Common myeloid progenitor, CD34-positive (primary cell): ENCODE results near the gene SNAI3.
A peak's percentile ranks its signal among the peaks of the same experiment; 100 is the strongest.

Source experiments
- CTCF ChIA-PET: fragments of 350-600 bp; sonication (Branson Sonifier 250); formaldehyde crosslinking; loops from one replicate; lab custom pipeline; 2021; ENCODE audit warnings: antibody characterized with exemption; lab: Charles Lee
- POLR2A ChIA-PET: fragments of 350-600 bp; sonication (Branson Sonifier 250); formaldehyde crosslinking; loops from one replicate; lab custom pipeline; 2021; ENCODE audit warnings: antibody characterized with exemption; lab: Charles Lee
- DNase-seq, 3 donors: peaks; one replicate each; pipeline versions ENCODE4 v3.0.0 to v3.0.0-alpha.2; 2013
- H3K27ac ChIP-seq, 2 experiments: 1 replicate in 1 of 2; 2 replicates in 1 of 2; pipeline ENCODE4 v1.7.0; 2013; ENCODE audit warnings: inconsistent platforms in 2 of 2, low read length in 2 of 2, mild to moderate bottlenecking in 2 of 2, low read depth in 1 of 2, moderate library complexity in 1 of 2; ENCODE audit not compliant: severe bottlenecking in 2 of 2, insufficient read depth in 1 of 2, poor library complexity in 1 of 2
- H3K27me3 ChIP-seq, 5 experiments: replicated peaks in 2 of 5; 1 replicate in 3 of 5; 2 replicates in 2 of 5; pipeline versions ENCODE4 v1.6.1 to v1.7.0; 2013; ENCODE audit warnings: low read length in 4 of 5, mild to moderate bottlenecking in 2 of 5, moderate library complexity in 2 of 5, inconsistent platforms in 1 of 5; ENCODE audit not compliant: insufficient read depth in 5 of 5, control insufficient read depth in 4 of 5
- H3K36me3 ChIP-seq, 4 experiments: 1 replicate in 2 of 4; 2 replicates in 2 of 4; pipeline versions ENCODE4 v1.6.1 to v1.7.0; 2013; ENCODE audit warnings: low read length in 3 of 4, control low read depth in 1 of 4, mild to moderate bottlenecking in 1 of 4; ENCODE audit not compliant: control insufficient read depth in 4 of 4, insufficient read depth in 4 of 4
- H3K4me1 ChIP-seq, 4 experiments: 1 replicate in 3 of 4; 2 replicates in 1 of 4; pipeline versions ENCODE4 v1.6.1 to v1.7.1; 2013; ENCODE audit warnings: low read length in 3 of 4, mild to moderate bottlenecking in 3 of 4, control low read depth in 1 of 4, inconsistent platforms in 1 of 4, moderate library complexity in 1 of 4; ENCODE audit not compliant: control insufficient read depth in 4 of 4, insufficient read depth in 4 of 4; ENCODE audit errors: control extremely low read depth in 1 of 4
- H3K4me3 ChIP-seq, 7 experiments: 1 replicate in 4 of 7; 2 replicates in 3 of 7; pipeline versions ENCODE4 v1.5.1 to v1.7.0; 2013; ENCODE audit warnings: mild to moderate bottlenecking in 7 of 7, low read length in 6 of 7, moderate library complexity in 6 of 7, inconsistent platforms in 2 of 7, low read depth in 2 of 7, control low read depth in 1 of 7; ENCODE audit not compliant: insufficient read depth in 4 of 7, control insufficient read depth in 1 of 7; ENCODE audit errors: extremely low read depth in 1 of 7
- H3K9me3 ChIP-seq, 5 experiments: 1 replicate in 4 of 5; 2 replicates in 1 of 5; pipeline versions ENCODE4 v1.6.1 to v1.7.1; 2013; ENCODE audit warnings: low read length in 4 of 5, mild to moderate bottlenecking in 2 of 5, inconsistent platforms in 1 of 5, low read depth in 1 of 5, moderate library complexity in 1 of 5; ENCODE audit not compliant: control insufficient read depth in 4 of 5, insufficient read depth in 2 of 5; ENCODE audit errors: control extremely low read depth in 1 of 5
- WGBS: methylation state at CpG from one replicate; pipeline ENCODE4 v1.1.5; 2013; ENCODE audit not compliant: insufficient coverage; 5-methylcytosine and 5-hydroxymethylcytosine counted together

Gene SNAI3

GRCh38 chr16:88695218-88695617 lies 8.9 kb upstream of the SNAI3 start:
- 96% methylated on average over 14 of the region's 15 CpGs for WGBS
- Histone ChIP-seq H3K27ac (no peak overlapping the region), H3K4me1 (peaks cover 2 to 63% (median 43%) of the 10 kb centered on the region in 4 experiments), H3K9me3 (no peaks in the 10 kb centered on the region), H3K36me3 (peaks cover 0 to 56% (median 40%) of the 10 kb centered on the region in 4 experiments), H3K27me3 (no peaks in the 10 kb centered on the region), H3K4me3 (no peak overlapping the region)
- CTCF ChIA-PET, result no interaction called here
- DNase-seq, result no peak
- POLR2A ChIA-PET, result no interaction called here

GRCh38 chr16:88694221-88695087 lies 8.1 kb upstream of the SNAI3 start:
- Histone ChIP-seq H3K9me3 (no peaks in the 10 kb centered on the region), H3K4me3 (no peak overlapping the region), H3K27ac (no peak overlapping the region), H3K4me1 (peaks cover 2 to 57% (median 35%) of the 10 kb centered on the region in 4 experiments), H3K27me3 (no peaks in the 10 kb centered on the region), H3K36me3 (peaks cover 0 to 49% (median 36%) of the 10 kb centered on the region in 4 experiments)
- POLR2A ChIA-PET, result no interaction called here
- DNase-seq, result no peak
- CTCF ChIA-PET, result interaction anchor here (0.8 kb wide), 1 partner anchor 9 kb away, joined by 3 read pairs; no protein-coding TSS in a partner anchor
- 92% methylated on average over 33 of the region's 37 CpGs for WGBS

- POLR2A ChIA-PET, result no interaction called here
- WGBS, result 91% methylated on average over 24 of the region's 39 CpGs
- CTCF ChIA-PET, result interaction anchor here (0.8 kb wide), 1 partner anchor 9 kb away, joined by 3 read pairs; no protein-coding TSS in a partner anchor
- no peaks in the 10 kb centered on the region for H3K9me3 ChIP-seq
- H3K4me1 ChIP-seq, result peaks cover 2 to 53% (median 33%) of the 10 kb centered on the region in 4 experiments
- H3K36me3 ChIP-seq, result peaks cover 0 to 40% (median 28%) of the 10 kb centered on the region in 4 experiments
- H3K27ac ChIP-seq, result no peak overlapping the region
- H3K4me3 ChIP-seq, result peak overlapping the region in 2 of 7 experiments; percentile 11 to 57
- no peaks in the 10 kb centered on the region for H3K27me3 ChIP-seq
- no peak for DNase-seq
Measured at GRCh38 chr16:88693420-88694177, 7.3 kb upstream of the SNAI3 start.

GRCh38 chr16:88692861-88693260 lies 6.6 kb upstream of the SNAI3 start:
- peaks cover 0 to 33% (median 22%) of the 10 kb centered on the region in 4 experiments for H3K36me3 ChIP-seq
- POLR2A ChIA-PET, result interaction anchor here (1.5 to 2.2 kb wide), 3 partner anchors 8 to 14 kb away, joined by 6 to 15 read pairs (median 9); partner anchors contain the start of genes CTU2 and RNF166
- CTCF ChIA-PET, result interaction anchor here (1.6 kb wide), 1 partner anchor 9 kb away, joined by 5 read pairs; no protein-coding TSS in a partner anchor
- peak overlapping the region in 2 of 7 experiments; percentile 11 to 57 for H3K4me3 ChIP-seq
- H3K27ac ChIP-seq, result no peak overlapping the region
- H3K27me3 ChIP-seq, result no peaks in the 10 kb centered on the region
- no peak for DNase-seq
- H3K4me1 ChIP-seq, result peaks cover 2 to 53% (median 36%) of the 10 kb centered on the region in 4 experiments
- H3K9me3 ChIP-seq, result no peaks in the 10 kb centered on the region
- 50% methylated on average over 2 of the region's 10 CpGs for WGBS

GRCh38 chr16:88691924-88692560 lies 5.7 kb upstream of the SNAI3 start:
- Histone ChIP-seq H3K36me3 (peaks cover 0 to 25% (median 14%) of the 10 kb centered on the region in 4 experiments), H3K4me3 (peak overlapping the region in 4 of 7 experiments; percentile 1 to 57 (median 20)), H3K9me3 (no peaks in the 10 kb centered on the region), H3K4me1 (peaks cover 2 to 56% (median 39%) of the 10 kb centered on the region in 4 experiments), H3K27ac (no peak overlapping the region), H3K27me3 (no peaks in the 10 kb centered on the region)
- WGBS, result 14% methylated on average over 25 of the region's 26 CpGs
- CTCF ChIA-PET, result interaction anchor here (1.6 kb wide), 1 partner anchor 10 kb away, joined by 5 read pairs; no protein-coding TSS in a partner anchor
- DNase-seq, result peak; percentile 60 to 96 (median 92)
- POLR2A ChIA-PET, result interaction anchor here (0.9 to 2.2 kb wide), 4 partner anchors 9 to 38 kb away, joined by 3 to 15 read pairs (median 8); partner anchors contain the start of genes CTU2 and RNF166

GRCh38 chr16:88691129-88691813 lies 5.0 kb upstream of the SNAI3 start:
- H3K36me3 ChIP-seq, result peaks cover 0 to 17% (median 9%) of the 10 kb centered on the region in 4 experiments
- POLR2A ChIA-PET, result interaction anchor here (0.9 to 2.2 kb wide), 4 partner anchors 10 to 38 kb away, joined by 3 to 15 read pairs (median 8); partner anchors contain the start of genes CTU2 and RNF166
- 89% methylated on average over 33 of the region's 33 CpGs for WGBS
- CTCF ChIA-PET, result interaction anchor here (1.6 kb wide), 1 partner anchor 11 kb away, joined by 5 read pairs; no protein-coding TSS in a partner anchor
- H3K4me3 ChIP-seq, result no peak overlapping the region
- peaks cover 2 to 62% (median 45%) of the 10 kb centered on the region in 4 experiments for H3K4me1 ChIP-seq
- H3K9me3 ChIP-seq, result no peaks in the 10 kb centered on the region
- H3K27ac ChIP-seq, result no peak overlapping the region
- DNase-seq, result no peak
- H3K27me3 ChIP-seq, result no peaks in the 10 kb centered on the region
